Parathyroid adenoma (tissue), 2 donors: ENCODE results near the gene HEXD.

ENCODE experiments used
- H2AFZ ChIP-seq: fragments of 300-600 bp; sonication (generic); one replicate; pipeline ENCODE4 v1.7.0; 2017; ENCODE audit warnings: antibody characterized with exemption, mild to moderate bottlenecking
- H3K27ac ChIP-seq: fragments of 300-600 bp; sonication (generic); one replicate; pipeline ENCODE4 v1.7.0; 2017
- H3K27me3 ChIP-seq: fragments of 300-600 bp; sonication (generic); one replicate; pipeline ENCODE4 v1.7.0; 2017; ENCODE audit warnings: low read length; ENCODE audit not compliant: control insufficient read depth, insufficient read depth
- H3K36me3 ChIP-seq: fragments of 300-600 bp; sonication (generic); one replicate; pipeline ENCODE4 v1.7.0; 2017; ENCODE audit warnings: low read length; ENCODE audit not compliant: control insufficient read depth, insufficient read depth
- H3K4me1 ChIP-seq: fragments of 300-600 bp; sonication (generic); one replicate; pipeline ENCODE4 v1.7.0; 2017; ENCODE audit warnings: control low read depth
- H3K4me2 ChIP-seq: fragments of 300-600 bp; sonication (generic); one replicate; pipeline ENCODE4 v1.7.0; 2017; ENCODE audit warnings: low read length
- H3K4me3 ChIP-seq: fragments of 300-600 bp; sonication (generic); one replicate; pipeline ENCODE4 v1.7.0; 2017; ENCODE audit warnings: low read depth, low read length
- H3K79me2 ChIP-seq: fragments of 300-600 bp; sonication (generic); one replicate; pipeline ENCODE4 v1.7.0; 2017; ENCODE audit warnings: control low read depth
- H3K9ac ChIP-seq: fragments of 300-600 bp; sonication (generic); one replicate; pipeline ENCODE4 v1.7.0; 2017; ENCODE audit warnings: mild to moderate bottlenecking
- H3K9me3 ChIP-seq: fragments of 300-600 bp; sonication (generic); one replicate; pipeline ENCODE4 v1.7.0; 2017; ENCODE audit warnings: low read length; ENCODE audit not compliant: control insufficient read depth
- CTCF ChIP-seq: fragments of 300-600 bp; sonication (generic); IDR thresholded peaks from one replicate; pipeline ENCODE4 v1.7.0; 2017; ENCODE audit warnings: antibody characterized with exemption, mild to moderate bottlenecking
- donor health status: primary hyperparathyroidism.

HEXD gene

DNA sequence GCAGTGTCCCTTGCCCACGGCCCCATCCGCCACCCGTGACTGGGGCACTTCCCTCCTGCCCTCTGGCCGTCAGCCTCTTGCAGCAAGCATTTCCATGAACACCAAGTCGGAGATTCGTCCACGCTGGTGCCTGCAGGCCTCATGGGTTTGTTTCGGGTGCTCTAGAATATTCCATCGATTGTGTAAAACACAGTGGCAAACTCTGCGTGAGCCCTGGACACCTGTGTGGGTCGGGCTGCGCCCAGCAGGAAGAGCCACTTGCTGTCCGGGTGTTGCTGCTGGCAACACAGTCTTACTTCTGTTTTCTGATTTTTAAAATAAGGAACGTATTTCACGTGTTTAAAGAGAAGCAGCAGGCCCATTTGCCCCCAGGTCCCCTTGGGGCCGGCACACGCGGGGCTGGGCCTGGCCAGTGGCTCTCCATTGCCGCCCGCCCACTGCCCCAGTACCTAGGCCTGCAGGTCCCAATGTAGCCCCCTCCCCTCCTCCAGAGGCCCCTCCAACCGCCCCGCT is 22.4 kb downstream of the HEXD start:
- Histone ChIP-seq H2AFZ (no peak overlapping the region), H3K4me1 (peaks cover 15% of the 10 kb centered on the region), H3K9ac (no peak overlapping the region), H3K4me3 (no peak overlapping the region), H3K27me3 (no peaks in the 10 kb centered on the region), H3K9me3 (no peaks in the 10 kb centered on the region), H3K36me3 (no peaks in the 10 kb centered on the region), H3K4me2 (no peak overlapping the region), H3K27ac (no peak overlapping the region), H3K79me2 (no peaks in the 10 kb centered on the region)
- no peak for TF ChIP-seq CTCF

GRCh38 chr17:82440991-82441627 is 23.0 kb downstream of the HEXD start:
- Histone ChIP-seq H3K79me2 (no peaks in the 10 kb centered on the region), H3K36me3 (no peaks in the 10 kb centered on the region)

DNA sequence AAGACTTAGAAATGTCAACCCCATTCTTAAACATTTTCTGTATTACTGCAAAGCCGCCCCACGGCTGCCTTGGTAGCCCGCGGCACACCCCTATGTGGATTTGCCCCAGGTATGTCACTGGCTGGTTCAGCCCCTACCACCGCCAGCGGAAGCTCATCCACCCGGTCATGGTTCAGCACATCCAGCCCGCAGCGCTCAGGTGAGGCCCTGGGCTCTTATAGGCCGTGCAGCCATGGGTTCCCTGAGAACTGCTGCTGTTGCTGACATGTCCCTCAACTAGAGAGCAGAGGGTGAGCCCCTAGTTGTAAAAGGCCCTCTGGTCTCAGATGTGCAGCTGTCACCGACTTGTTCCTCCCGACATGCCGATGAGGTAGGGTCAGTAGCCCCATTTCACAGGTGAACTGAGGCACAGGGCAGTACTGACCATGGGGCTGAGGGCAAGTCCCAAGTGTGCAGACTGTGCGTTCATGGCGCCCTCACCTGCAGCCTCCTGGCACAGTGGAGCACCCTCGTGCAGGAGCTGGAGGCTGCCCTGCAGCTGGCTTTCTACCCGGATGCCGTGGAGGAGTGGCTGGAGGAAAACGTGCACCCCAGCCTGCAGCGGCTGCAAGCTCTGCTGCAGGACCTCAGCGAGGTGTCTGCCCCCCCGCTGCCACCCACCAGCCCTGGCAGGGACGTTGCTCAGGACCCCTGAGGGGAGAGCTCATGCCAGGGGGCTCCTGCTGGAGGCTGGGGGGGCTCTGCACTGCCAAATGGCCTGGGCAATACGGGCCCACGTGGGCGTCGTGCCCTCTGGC is 23.7 kb downstream of the HEXD start:
- Histone ChIP-seq H3K4me2 (no peak overlapping the region), H3K27me3 (no peaks in the 10 kb centered on the region), H3K4me3 (no peak overlapping the region), H3K79me2 (no peaks in the 10 kb centered on the region), H3K9ac (no peak overlapping the region), H3K9me3 (no peaks in the 10 kb centered on the region), H3K36me3 (no peaks in the 10 kb centered on the region), H3K4me1 (peaks cover 15% of the 10 kb centered on the region), H3K27ac (peak overlapping the region; percentile 82), H2AFZ (peak overlapping the region; percentile 16)
- TF ChIP-seq CTCF = no peak

More at GRCh38 chr17:82440991-82441627, 23.0 kb downstream of the HEXD start:
- TF ChIP-seq CTCF = no peak
- Histone ChIP-seq H2AFZ (no peak overlapping the region), H3K4me2 (no peak overlapping the region), H3K27me3 (no peaks in the 10 kb centered on the region), H3K4me1 (peaks cover 15% of the 10 kb centered on the region), H3K9ac (no peak overlapping the region), H3K4me3 (no peak overlapping the region), H3K9me3 (no peaks in the 10 kb centered on the region), H3K27ac (peak overlapping the region; percentile 82)

DNA sequence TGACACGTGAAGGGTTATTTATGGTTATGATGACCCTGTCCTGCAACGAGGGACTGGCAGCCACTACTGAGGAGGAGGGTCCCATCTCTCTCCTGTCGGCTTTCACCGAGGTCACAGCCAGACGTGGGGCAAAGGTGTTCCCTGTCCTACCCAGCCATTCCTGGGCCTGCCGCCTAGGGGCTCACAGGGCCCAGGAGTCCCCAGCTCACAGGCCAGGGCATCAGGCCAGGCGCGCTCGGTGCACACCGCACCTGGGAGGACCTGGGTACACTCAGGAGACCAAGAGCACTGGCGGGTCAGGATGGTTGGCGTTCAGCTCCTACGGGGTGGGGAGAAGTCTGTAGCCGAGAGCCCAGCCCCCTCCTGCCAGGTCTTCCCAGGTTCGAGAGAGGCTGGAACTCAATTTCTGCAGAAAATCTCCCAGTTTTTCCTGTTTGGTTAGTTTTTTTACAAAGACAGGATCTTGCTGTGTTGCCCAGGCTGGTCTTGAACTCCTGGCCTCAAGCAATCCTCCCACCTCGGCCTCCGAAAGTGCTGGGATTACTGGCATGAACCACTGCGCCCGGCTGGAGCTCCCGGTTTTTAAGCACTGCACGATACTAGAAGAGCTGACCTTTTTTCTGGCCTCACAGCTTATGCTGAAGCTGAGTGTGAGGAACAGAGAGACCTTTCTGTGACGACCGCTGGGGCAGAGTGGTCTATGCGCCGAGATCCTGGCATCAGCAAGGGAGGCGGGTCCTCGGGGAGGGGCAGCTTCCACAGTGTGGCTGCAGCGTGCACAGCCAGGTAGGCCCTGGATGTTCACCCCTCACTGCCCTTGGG is 24.7 kb downstream of the HEXD start:
- H3K79me2 ChIP-seq = no peaks in the 10 kb centered on the region
- H3K9ac ChIP-seq = no peak overlapping the region
- no peak overlapping the region for H2AFZ ChIP-seq
- TF ChIP-seq CTCF = no peak
- no peaks in the 10 kb centered on the region for H3K9me3 ChIP-seq
- H3K4me3 ChIP-seq = no peak overlapping the region
- H3K36me3 ChIP-seq = no peaks in the 10 kb centered on the region
- no peaks in the 10 kb centered on the region for H3K27me3 ChIP-seq
- H3K4me1 ChIP-seq = peaks cover 15% of the 10 kb centered on the region
- H3K4me2 ChIP-seq = no peak overlapping the region
- no peak overlapping the region for H3K27ac ChIP-seq
